Astrocyte (in vitro differentiated cells and primary cell): Measurements from ENCODE around the gene COL2A1. TPM values are rescaled to one million over a fixed set of nuclear protein-coding genes. Genes with fewer than 3 reads are reported as not detected.

Experiments used
- DNase-seq: peaks from one replicate; pipeline ENCODE4 v3.0.0-alpha.2; 2010; ENCODE audit warnings: low read depth
- FAIRE-seq: peaks from 2 replicates; lab custom pipeline; 2011; peaks lifted over from hg19 to GRCh38; lab: Jason Lieb, UNC
- H2AFZ ChIP-seq: 2 replicates; pipeline ENCODE4 v1.6.0; 2012; ENCODE audit warnings: low read depth, low read length, inconsistent platforms
- H3K27ac ChIP-seq: 2 replicates; pipeline ENCODE4 v1.5.1; 2011; ENCODE audit warnings: low read depth, low read length, inconsistent platforms
- H3K27me3 ChIP-seq: 2 replicates; pipeline ENCODE4 v1.6.0; 2011; ENCODE audit warnings: low read length, inconsistent platforms; ENCODE audit not compliant: insufficient read depth
- H3K36me3 ChIP-seq: 2 replicates; pipeline ENCODE4 v1.5.1; 2011; ENCODE audit warnings: low read length, inconsistent platforms; ENCODE audit not compliant: insufficient read depth
- H3K4me1 ChIP-seq: 2 replicates; pipeline ENCODE4 v1.5.1; 2011; ENCODE audit warnings: low read length, inconsistent platforms; ENCODE audit not compliant: insufficient read depth
- H3K4me2 ChIP-seq: 2 replicates; pipeline ENCODE4 v1.6.0; 2012; ENCODE audit warnings: low read length, inconsistent platforms
- H3K4me3 ChIP-seq: 2 replicates; pipeline ENCODE4 v1.5.1; 2011; ENCODE audit warnings: low read depth, mild to moderate bottlenecking, low read length, inconsistent platforms; ENCODE audit not compliant: insufficient read depth
- H3K79me2 ChIP-seq: 2 replicates; pipeline ENCODE4 v1.6.0; 2012; ENCODE audit warnings: mild to moderate bottlenecking, low read length, inconsistent platforms; ENCODE audit not compliant: insufficient read depth
- H3K9ac ChIP-seq: 2 replicates; pipeline ENCODE4 v1.6.0; 2012; ENCODE audit warnings: mild to moderate bottlenecking, low read length, inconsistent platforms
- H3K9me3 ChIP-seq: 2 replicates; pipeline ENCODE4 v1.5.1; 2012; ENCODE audit warnings: low read depth, mild to moderate bottlenecking, low read length, inconsistent platforms; ENCODE audit not compliant: insufficient read depth
- H4K20me1 ChIP-seq: 2 replicates; pipeline ENCODE4 v1.6.0; 2012; ENCODE audit warnings: low read length, inconsistent platforms; ENCODE audit not compliant: insufficient read depth
- H3K27ac Mint-ChIP-seq: one replicate; pipeline ENCODE4 v1.8.0; 2021; ENCODE audit warnings: mild to moderate bottlenecking, mixed read lengths; ENCODE audit not compliant: unreplicated experiment
- H3K27me3 Mint-ChIP-seq: one replicate; pipeline ENCODE4 v1.8.0; 2021; ENCODE audit warnings: low read depth, mixed read lengths; ENCODE audit not compliant: unreplicated experiment
- H3K36me3 Mint-ChIP-seq: one replicate; pipeline ENCODE4 v1.8.0; 2021; ENCODE audit warnings: low read depth, mixed read lengths; ENCODE audit not compliant: unreplicated experiment
- H3K4me1 Mint-ChIP-seq: one replicate; pipeline ENCODE4 v1.8.0; 2021; ENCODE audit warnings: low read depth, mixed read lengths; ENCODE audit not compliant: unreplicated experiment
- H3K4me3 Mint-ChIP-seq: one replicate; pipeline ENCODE4 v1.8.0; 2021; ENCODE audit warnings: mild to moderate bottlenecking, moderate library complexity, mixed read lengths; ENCODE audit not compliant: unreplicated experiment
- H3K9me3 Mint-ChIP-seq: one replicate; pipeline ENCODE4 v1.8.0; 2021; ENCODE audit warnings: mild to moderate bottlenecking, mixed read lengths; ENCODE audit not compliant: unreplicated experiment
- EZH2 ChIP-seq: IDR thresholded peaks from 2 replicates; pipeline ENCODE4 v1.6.1; 2012; ENCODE audit warnings: mild to moderate bottlenecking, low read length, inconsistent platforms; ENCODE audit not compliant: insufficient read depth
- total RNA-seq: library from RNA; stranded (reverse); gene quantifications from 2 replicates; pipeline ENCODE4 v1.2.1, GENCODE V29; 2021
- TF ChIP-seq, protein P1 (sequence below): IDR thresholded peaks from 2 replicates; pipeline ENCODE4 v1.5.1; 2011; ENCODE audit warnings: low read depth, mild to moderate bottlenecking, inconsistent platforms, low read length, moderate library complexity; ENCODE audit not compliant: insufficient read depth

COL2A1 gene
- total RNA-seq, 1 donor from 2014 or later = 20.3 TPM

DNA sequence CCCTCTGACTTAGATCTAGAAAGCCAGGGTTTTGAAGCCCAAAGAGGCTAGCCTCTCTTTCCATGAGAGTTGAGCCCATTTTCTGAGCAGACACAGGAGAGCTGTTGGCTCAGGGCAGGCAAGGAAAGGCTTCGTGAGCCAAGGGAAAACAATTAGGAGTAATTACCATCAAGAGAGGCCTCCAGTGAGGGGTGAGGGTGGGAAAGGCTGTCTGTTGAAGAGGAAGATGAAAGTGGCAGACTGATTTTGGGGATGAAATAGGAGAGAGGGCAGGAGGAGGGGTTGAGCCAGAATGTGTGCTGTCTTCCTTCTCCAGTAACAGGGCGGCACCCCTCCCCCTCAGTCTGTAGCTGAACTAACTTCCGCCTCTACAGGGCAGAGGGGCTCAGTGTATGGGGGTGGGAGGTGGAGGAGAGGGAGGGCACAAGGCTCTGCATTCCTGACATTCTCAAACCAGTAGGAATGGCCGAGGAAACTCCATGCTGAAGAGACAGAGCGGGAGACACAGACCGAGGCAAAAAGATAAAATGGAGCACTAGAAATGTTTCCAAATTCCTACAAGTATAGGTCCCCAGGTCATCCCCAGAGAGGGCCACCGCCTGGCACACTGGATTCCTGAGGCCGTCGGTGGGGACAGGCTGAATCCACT is 33.1 kb upstream of the COL2A1 start:
- peaks cover 9% of the 10 kb centered on the region for H3K4me1 ChIP-seq
- no peak overlapping the region for H3K9ac ChIP-seq
- peaks cover 15% of the 10 kb centered on the region for H3K4me1 Mint-ChIP-seq
- H3K36me3 Mint-ChIP-seq = no peaks in the 10 kb centered on the region
- H2AFZ ChIP-seq = peak overlapping the region; percentile 75
- H3K27ac Mint-ChIP-seq = peak overlapping the region; percentile 92
- no peak overlapping the region for H3K4me3 ChIP-seq
- peak overlapping the region; percentile 68 for H3K4me3 Mint-ChIP-seq
- no peaks in the 10 kb centered on the region for H3K27me3 Mint-ChIP-seq
- no peaks in the 10 kb centered on the region for H4K20me1 ChIP-seq
- DNase-seq (peak; percentile 36), FAIRE-seq (no peak)
- H3K9me3 ChIP-seq = no peaks in the 10 kb centered on the region
- H3K79me2 ChIP-seq = no peaks in the 10 kb centered on the region
- H3K36me3 ChIP-seq = no peaks in the 10 kb centered on the region
- no peaks in the 10 kb centered on the region for H3K27me3 ChIP-seq
- no peak overlapping the region for H3K27ac ChIP-seq
- H3K9me3 Mint-ChIP-seq = no peaks in the 10 kb centered on the region
- no peak for TF ChIP-seq EZH2
- TF ChIP-seq, protein P1, sequence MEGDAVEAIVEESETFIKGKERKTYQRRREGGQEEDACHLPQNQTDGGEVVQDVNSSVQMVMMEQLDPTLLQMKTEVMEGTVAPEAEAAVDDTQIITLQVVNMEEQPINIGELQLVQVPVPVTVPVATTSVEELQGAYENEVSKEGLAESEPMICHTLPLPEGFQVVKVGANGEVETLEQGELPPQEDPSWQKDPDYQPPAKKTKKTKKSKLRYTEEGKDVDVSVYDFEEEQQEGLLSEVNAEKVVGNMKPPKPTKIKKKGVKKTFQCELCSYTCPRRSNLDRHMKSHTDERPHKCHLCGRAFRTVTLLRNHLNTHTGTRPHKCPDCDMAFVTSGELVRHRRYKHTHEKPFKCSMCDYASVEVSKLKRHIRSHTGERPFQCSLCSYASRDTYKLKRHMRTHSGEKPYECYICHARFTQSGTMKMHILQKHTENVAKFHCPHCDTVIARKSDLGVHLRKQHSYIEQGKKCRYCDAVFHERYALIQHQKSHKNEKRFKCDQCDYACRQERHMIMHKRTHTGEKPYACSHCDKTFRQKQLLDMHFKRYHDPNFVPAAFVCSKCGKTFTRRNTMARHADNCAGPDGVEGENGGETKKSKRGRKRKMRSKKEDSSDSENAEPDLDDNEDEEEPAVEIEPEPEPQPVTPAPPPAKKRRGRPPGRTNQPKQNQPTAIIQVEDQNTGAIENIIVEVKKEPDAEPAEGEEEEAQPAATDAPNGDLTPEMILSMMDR = no peak
- H3K4me2 ChIP-seq = peak overlapping the region; percentile 63

- Histone ChIP-seq H4K20me1 (no peaks in the 10 kb centered on the region), H3K27ac (no peak overlapping the region), H3K4me3 (no peak overlapping the region), H3K36me3 (no peaks in the 10 kb centered on the region), H3K4me2 (peak overlapping the region; percentile 63), H2AFZ (no peak overlapping the region), H3K27me3 (no peaks in the 10 kb centered on the region), H3K4me1 (peaks cover 9% of the 10 kb centered on the region), H3K9ac (no peak overlapping the region), H3K79me2 (no peaks in the 10 kb centered on the region), H3K9me3 (no peaks in the 10 kb centered on the region)
- no peaks in the 10 kb centered on the region for H3K36me3 Mint-ChIP-seq
- DNase-seq (no peak), FAIRE-seq (no peak)
- H3K4me3 Mint-ChIP-seq = no peak overlapping the region
- TF ChIP-seq, protein P1 = no peak
- no peak for TF ChIP-seq EZH2
- H3K27ac Mint-ChIP-seq = peak overlapping the region; percentile 92
- no peaks in the 10 kb centered on the region for H3K9me3 Mint-ChIP-seq
- H3K27me3 Mint-ChIP-seq = no peaks in the 10 kb centered on the region
- H3K4me1 Mint-ChIP-seq = peaks cover 15% of the 10 kb centered on the region
These were observed 32.5 kb upstream of the COL2A1 start for GRCh38 chr12:48036818-48037217.
